Tibial nerve (tissue), 3 donors: Measurements from ENCODE around the gene SLC2A9.

Source experiments
- POLR2A ChIP-seq, 2 donors: fragments of 450-650 bp; IDR thresholded peaks; one replicate each; pipeline ENCODE4 v1.6.1; 2017; ENCODE audit warnings: antibody characterized with exemption in 2 of 2, mild to moderate bottlenecking in 2 of 2, moderate library complexity in 2 of 2
- TF ChIP-seq, protein P1 (sequence below), 5 experiments: fragments of 200-600 bp in 3 of 5; fragments of 450-650 bp in 2 of 5; sonication (generic) in 3 of 5; IDR thresholded peaks; one replicate each; pipeline ENCODE4 v1.5.1; 2016 to 2019; ENCODE audit warnings: antibody characterized with exemption in 5 of 5, mild to moderate bottlenecking in 3 of 5, moderate library complexity in 2 of 5

GRCh38 chr4:9782136-9782436 lies 239.2 kb downstream of the SLC2A9 start:
- TF ChIP-seq, protein P1, sequence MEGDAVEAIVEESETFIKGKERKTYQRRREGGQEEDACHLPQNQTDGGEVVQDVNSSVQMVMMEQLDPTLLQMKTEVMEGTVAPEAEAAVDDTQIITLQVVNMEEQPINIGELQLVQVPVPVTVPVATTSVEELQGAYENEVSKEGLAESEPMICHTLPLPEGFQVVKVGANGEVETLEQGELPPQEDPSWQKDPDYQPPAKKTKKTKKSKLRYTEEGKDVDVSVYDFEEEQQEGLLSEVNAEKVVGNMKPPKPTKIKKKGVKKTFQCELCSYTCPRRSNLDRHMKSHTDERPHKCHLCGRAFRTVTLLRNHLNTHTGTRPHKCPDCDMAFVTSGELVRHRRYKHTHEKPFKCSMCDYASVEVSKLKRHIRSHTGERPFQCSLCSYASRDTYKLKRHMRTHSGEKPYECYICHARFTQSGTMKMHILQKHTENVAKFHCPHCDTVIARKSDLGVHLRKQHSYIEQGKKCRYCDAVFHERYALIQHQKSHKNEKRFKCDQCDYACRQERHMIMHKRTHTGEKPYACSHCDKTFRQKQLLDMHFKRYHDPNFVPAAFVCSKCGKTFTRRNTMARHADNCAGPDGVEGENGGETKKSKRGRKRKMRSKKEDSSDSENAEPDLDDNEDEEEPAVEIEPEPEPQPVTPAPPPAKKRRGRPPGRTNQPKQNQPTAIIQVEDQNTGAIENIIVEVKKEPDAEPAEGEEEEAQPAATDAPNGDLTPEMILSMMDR (IDR thresholded peaks at IDR 0.05) = no peak
- no peak for TF ChIP-seq POLR2A (IDR thresholded peaks at IDR 0.05)
